Right lung (tissue), 5 donors: ENCODE measurements around the gene DYRK3. TPM values are rescaled to one million over a fixed set of nuclear protein-coding genes. Genes with fewer than 3 reads are reported as not detected.

Experiments
- DNase-seq, 2 donors: peaks; one replicate each; pipeline ENCODE4 v3.0.0-alpha.2; 2013
- polyA plus RNA-seq, 5 donors: library from polyadenylated mRNA; unstranded; fragments of 120-200 nt; gene quantifications; one replicate each; pipeline versions ENCODE4 v1.2.1 to v1.2.3, GENCODE V29; 2013; ENCODE audit warnings: inconsistent platforms in 1 of 5, low replicate concordance in 1 of 5; ENCODE audit not compliant: insufficient read length in 5 of 5, insufficient read depth in 1 of 5

DYRK3 gene
- polyA plus RNA-seq, 5 donors: 7.3 to 8.9 (median 7.5) TPM

DNA sequence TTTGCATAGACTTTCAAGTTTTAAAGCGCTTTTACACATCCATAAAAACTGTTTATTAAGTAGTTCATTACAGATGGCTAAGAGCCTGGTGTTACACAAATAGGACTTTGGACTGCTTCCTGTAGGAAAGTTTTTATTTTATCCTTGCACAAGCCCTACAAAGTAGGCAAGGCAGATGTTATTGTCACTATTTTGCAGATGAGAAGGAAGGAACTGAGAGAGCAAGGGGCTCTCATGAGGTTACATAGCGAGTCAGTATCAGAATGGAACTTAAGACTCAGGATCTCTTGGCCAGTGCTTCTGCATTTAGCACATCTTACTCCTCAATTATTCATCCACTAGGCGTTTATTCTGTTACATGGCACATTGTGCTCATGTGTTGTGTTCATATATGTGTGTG, 46.8 kb downstream of the DYRK3 start:
- no peak for DNase-seq

DNA sequence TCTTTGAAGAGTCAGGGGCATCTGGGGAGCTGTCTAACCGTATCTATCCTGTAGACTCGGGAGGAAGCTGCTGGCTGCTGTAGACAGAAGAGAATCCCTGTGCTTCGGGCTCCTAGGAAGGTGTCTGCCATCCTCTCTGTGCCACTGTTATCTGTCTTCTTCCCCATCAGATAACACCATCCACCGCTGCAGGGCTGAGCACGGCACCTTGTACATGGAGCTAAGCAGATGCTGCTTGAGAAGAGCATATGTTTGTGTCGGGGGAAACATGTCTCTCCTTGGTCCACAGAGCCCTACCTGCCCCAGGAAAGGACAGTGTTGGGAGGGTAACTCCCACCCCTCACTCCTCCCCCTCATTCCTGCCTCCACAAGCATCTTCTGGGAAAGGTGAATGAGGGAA, 48.0 kb downstream of the DYRK3 start:
- no peak for DNase-seq

DNA sequence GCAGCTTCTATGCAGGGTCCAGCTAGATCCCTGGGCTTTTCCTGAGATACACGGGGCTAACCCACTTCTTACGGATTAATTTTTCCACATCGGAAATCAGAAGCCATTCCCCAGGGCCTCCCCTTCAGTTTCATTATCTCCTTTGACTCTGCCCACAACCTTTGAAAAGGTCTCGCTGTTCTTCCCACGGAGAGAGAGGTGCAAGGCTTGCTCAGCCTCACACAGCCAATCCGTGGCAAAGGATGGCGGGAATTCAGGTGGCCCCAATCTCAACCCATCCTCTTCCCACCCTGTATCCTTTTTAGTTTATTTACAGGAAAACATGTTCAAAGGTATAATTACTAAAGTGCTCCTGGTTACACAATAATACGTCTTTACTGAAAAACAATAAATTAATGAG, 48.7 kb downstream of the DYRK3 start:
- no peak for DNase-seq

DNA sequence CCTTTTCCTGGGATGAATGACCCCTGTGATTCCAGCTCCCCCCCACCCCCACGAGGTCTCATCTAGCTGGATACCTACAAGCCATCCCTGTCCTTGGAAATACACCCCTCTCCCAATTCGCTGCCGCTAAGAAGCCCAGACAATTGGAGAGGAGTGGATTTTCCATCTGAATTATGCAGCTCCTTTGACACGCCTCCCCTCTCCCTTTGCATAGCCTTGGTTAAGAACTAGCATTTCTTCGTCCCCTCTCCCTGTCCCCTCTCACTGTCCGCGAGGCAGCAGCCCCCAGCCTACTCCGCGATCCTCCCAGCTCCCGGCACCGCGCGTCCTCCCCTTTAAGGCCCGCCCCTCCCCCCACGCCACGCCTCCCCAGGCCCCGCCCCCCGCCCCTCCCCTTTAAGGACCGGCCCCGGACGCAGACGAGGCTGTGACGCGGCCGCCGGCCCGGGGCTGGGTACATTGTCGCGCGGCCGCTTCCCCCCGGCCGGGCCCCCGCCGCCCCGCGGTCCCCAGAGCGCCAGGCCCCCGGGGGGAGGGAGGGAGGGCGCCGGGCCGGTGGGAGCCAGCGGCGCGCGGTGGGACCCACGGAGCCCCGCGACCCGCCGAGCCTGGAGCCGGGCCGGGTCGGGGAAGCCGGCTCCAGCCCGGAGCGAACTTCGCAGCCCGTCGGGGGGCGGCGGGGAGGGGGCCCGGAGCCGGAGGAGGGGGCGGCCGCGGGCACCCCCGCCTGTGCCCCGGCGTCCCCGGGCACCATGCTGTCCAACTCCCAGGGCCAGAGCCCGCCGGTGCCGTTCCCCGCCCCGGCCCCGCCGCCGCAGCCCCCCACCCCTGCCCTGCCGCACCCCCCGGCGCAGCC, 49.4 kb downstream of the DYRK3 start, which contains the start of gene MAPKAPK2:
TSS of gene MAPKAPK2 (plus strand) at position 428 of the 856 bp plus-strand sequence. CDS start at position 753, 325 bp downstream.
- DNase-seq: peak; percentile 70 to 71

DNA sequence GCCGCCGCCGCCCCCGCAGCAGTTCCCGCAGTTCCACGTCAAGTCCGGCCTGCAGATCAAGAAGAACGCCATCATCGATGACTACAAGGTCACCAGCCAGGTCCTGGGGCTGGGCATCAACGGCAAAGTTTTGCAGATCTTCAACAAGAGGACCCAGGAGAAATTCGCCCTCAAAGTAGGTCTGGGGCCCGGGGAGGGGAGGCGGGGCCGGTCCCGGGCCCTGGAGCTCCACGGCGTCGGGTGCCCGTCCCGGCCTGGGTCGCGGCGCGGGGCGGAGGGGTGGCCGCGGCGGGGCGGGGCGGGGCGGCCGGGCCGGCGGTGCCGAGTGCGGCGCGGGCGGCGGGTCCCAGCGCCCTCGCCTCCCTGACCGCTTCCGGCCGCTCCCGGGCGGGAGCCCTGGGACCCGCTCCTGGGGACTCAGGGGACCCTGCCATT, 50.0 kb downstream of the DYRK3 start:
- no peak for DNase-seq

DNA sequence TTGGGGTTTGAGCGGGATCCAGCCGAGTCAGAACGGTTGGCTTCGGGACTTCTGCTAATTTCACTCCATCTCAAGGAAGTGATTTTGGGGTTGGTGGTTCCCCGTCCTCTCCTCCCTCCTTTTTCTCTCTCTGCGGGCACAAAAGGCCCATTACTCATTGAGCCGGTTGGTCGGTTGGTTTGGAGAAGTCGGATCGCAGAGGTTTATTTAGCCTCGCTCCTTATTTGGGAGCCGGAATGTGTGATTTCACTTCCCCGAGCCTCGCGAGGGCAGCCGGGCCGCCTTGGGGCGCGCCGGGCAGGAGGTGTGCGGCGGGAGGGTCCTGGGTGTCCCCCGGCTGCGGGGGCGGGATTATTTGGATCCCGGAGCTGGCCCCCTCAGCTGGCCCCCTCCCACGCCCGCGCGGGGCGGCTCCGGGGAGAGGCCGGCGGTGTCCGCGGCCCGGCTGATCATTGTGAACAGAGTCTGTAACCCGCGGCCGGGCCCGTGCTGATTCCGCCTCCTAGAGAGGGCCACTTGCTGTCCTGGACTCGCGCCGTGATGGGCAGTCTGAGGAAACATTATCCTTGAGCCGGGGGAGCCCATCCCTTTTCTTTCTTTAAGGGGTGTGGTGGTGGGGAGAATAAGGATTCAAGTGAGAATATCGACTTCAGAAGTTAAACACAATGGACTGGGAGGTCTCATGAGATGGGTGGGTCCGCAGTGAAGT, 50.6 kb downstream of the DYRK3 start:
- peak; percentile 51 to 59 for DNase-seq

DNA sequence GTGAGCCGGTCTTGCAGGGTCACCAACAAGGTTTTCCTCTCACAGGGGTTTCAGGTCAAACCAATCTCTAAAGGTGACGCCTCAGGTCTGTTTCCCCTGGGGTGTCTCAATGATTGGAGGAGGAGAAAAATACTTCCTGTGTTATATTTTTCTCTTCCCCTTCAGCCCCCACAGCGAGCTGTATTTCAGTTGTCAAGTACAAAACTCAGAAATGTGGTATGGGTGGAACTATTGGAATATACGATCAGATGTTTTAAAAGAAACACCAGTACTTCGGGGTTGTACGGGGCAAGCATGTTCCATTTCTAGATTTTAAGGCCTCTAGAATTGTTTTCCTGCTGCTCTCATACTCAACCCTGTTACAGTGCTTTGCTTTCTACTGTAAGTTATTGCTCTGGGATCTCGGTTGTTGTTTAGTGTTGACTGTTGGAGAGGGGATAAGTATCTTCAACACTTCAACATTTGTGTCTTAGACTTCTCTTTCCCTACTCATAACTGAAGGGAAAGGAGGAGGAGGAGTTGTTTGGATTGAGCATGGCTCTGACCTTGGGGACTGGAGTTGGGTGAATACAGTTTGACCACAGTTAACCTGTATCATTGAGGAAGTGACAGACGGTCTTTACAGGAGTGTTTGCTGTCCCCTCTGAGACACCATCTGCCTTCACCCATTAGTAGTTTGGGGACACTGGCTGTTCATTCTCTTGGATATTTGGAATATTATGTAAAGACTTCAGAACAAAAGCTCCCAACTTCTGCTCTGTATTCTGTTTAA, 51.3 kb downstream of the DYRK3 start:
- DNase-seq: no peak

DNA sequence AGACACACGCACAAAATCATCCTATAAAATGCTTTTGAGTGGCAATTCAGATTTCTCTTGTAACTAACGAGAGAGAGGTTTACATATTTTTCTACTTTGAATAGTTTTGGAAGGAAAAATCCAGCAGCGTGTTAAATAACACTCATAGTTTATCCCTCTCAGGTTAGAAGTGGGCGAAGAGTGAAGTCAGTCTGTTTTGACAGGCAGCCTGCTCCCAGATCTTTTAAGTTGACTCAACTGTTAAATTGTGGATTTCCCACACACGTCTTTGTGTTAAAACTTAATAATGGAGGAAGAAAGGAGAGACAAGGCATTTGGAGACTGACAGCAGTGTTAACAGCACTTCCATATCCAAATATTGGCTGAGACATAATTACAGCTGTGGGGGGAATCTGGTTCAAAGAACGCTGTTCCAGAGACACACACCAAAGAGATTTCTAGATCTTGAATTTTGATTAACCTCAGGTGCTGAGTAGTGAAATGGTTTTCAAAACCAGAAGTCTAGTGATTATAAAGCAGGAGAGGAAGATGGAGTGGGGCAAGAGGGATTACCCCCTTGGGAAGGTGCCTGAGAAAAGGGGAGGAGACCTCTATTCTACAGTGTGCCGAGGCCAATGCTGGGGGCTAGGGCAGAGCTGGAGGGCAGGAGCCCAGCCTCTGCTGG, 52.0 kb downstream of the DYRK3 start:
- DNase-seq: no peak

DNA sequence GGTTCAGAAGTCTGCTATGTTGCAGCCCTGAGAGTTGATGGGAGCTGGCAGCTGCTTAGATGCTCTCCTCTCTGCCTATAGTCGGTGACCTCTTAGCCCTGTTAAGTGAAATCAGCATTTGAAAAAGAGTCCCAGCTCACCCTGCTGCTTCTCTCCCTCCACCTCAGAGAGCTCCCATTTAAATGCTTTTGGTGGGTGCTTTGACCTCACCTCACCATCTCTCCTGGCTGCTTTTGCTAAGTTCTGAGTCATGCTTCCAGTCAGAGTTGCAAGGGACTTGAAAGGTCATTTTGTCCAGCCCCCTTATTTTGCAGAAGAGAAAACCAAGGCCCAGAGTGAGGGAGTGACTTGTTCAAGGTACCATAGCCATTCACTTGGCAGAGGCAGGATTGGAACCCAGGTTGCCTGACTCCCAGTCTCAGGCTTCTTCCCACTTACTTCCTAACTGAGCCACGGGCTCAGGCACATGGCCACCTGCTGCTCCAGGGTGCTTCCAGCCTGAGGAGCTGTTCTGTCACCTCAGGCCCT, 52.6 kb downstream of the DYRK3 start:
- DNase-seq: no peak

DNA sequence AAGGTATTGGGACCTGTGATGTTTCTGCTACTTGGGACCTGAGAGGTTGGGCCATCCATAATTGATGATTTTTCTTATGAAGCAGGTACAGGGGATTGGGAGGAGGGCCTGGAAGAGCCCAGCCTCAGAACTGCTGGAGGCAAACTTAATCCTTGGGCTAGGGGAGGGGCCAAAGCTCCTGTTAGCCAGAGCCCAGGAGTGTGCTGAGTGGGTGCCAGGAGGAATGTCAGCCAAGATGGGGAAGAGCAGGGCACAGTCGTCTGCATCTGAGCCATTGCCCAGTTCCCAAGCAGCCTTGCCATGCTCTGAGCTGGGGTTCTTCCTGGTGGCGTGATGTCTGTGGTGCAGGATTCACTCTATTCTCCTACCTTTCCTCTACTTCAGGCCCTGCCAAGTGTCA, 55.2 kb downstream of the DYRK3 start:
- no peak for DNase-seq

DNA sequence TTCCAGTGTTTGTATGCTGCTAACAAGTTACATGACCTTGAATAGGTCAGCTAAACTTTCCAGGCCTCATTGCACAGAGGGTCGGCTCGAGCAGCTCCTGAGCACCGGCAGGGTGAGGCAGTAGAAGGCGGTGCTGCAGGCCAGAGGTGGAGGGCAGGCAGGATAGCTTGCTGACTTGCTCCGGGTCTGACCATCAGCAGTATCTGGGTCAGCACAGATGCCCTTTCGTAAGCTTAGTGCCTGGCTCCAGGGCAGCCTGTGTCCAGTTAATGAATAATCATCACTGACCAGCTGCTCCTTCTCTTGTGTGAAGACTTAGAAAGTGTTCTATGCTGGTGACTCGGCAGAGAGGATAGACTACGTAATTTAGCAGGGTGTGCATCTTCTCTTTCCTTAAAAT, 56.3 kb downstream of the DYRK3 start:
- no peak for DNase-seq

DNA sequence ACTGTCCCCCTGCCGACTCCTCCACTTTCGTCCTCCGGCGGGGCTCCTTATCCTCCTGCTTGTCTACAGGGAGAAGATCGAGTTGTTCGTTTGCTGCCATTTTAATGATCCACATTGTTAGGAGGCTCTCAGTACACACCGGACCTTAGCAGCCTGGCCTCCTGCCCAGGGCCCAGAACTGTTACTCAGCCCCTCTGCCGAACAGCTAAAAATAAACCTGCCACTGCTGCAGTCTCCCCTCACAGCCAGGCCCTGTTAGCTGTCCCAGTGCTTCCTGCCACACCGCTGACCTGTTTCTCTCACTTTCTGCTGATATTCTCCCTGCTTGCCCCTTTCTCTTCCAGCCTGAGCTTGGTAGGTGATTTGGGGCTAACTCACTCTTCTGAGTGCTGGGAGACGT, 57.7 kb downstream of the DYRK3 start:
- DNase-seq: no peak

DNA sequence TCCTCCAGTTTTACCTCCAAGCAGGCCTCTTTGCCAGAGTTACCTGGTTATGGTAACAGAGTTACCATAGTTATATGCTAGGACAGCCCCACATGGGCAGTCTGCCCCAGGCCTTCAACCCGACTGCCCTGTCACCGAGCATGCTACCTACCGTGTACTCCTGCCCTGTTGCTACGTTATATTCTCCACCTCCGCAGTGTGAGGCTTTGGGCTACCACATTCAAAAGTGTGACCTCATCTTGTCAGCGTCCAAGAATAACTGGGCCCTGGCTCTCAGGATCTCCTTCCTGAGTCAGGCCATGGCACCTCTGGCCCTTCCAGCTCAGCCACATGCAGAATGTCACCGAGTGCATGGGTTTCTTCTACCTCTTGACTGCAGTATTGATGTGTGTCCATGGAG, 58.3 kb downstream of the DYRK3 start:
- DNase-seq: no peak

DNA sequence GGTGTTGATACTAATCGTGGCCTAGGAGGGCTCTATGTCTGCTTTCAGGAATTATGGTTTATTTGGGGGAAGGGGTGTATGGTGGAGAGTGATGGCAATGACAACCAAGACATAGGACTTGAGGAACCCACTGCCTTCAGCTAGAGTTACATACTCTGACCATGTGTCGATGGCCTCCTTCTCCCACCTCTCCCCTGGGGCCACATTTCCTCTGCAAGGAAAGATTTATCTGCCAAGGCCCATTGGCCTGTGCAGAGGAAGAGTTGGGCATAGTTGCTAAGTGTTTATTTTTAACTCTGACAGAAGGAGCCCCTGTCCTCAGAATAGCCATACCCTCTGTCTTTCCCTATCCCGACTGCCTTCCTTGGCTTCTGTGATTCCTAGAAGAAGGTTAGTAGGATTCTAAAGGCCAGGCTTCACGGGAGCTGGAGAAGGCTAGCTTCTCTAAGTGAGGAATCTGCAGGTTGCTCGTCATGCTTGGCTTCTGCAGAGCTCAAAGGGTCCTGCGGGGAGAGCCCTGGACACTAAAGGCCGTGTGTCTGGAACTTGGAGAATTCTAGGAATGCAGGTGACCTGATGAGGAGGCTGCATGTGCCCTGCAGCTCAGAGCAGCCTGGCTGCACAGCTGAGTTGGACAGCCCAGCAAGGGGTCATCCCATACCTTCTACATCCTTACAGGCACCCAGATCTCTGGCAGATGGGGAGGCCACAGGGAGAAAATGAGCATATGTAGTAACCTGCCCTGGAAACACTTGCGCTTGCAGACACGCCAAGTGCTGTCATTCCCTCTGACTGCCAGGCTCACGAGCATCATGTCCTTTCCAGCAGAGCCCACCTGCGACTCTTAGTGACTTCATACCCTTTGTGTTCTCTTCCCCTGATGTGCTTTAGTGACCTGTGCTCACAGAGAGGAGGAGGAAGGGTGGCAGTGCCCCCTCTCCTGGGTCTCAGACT, 59.1 kb downstream of the DYRK3 start:
- no peak for DNase-seq

DNA sequence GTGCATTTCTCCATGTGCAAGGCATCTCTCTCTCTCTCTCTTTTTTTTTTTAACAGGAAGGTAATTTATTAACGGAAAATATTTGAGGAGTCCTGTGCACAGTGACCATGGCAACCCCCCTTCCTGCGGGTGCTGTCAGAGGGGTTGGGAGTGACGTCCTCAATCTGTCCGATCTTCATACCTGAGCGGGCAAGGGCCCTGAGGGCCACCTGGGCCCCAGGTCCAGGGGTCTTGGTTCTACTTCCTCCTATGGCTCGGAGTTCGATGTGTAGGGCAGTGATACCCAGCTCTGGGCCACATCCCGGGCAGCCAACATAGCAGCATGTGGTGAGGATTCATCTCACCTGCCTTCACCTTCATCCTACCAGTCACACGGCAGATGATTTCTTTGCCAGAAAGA, 60.4 kb downstream of the DYRK3 start:
- DNase-seq: no peak

DNA sequence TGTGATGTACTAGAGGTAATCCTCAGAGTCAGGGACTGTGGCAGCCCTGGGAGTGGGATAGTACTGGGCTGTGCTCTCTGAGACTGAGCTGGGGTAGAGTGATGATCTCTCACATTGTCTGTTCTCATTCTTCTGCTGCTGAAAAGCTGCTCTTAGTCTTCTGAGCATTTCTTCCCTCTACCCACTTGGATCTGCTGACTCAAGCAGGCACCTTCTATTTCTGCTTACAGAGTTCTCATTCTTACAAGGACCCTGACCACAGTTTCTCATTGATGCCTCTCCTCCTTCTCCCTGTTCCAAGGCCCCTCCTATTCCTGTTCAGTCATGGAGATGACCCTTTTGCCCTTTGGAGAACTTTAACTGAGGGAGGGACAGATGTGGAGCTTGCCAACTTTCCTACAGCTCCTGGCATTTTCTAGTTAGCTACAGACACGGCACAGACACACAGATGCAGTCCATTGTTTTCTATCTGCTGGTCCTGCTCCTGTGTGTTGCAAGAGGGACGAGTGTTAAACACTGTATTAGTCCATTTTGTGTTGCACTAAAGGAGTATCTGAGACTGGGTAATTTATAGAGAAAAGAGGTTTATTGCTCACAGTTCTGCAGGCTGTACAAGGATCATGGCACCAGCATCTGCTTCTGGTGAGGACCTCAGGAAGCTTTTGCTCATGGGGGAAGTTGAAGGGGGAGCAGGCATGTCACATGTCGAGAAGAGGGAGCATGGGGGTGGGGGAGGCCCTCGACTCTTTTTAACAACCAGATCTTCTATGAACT, 61.7 kb downstream of the DYRK3 start:
- no peak for DNase-seq

DNA sequence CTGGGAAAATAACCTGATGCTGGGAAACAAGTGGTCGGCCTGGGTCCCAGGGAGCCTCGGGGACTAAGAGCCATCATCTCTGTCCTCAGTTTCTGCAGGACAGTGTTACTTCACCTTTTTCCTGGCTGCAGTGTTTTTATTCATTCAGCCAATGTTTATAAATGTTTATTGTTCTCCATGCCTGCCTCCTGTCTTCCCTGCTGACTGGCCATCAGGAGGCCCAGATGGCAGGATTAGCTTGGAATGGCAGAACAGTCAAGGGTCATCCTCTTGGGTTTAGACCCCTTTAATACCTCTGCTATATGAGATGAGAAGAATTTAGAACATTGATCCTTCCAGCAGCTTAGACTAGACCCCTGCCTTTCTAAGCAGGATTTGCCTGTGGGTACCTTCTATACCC, 62.7 kb downstream of the DYRK3 start:
- no peak for DNase-seq
